Neural progenitor cell (in vitro differentiated cells): ENCODE measurements around the gene KIRREL3. TPM values are rescaled to one million over a fixed set of nuclear protein-coding genes. Genes with fewer than 3 reads are reported as not detected.

ENCODE experiments used
- DNase-seq: peaks from one replicate; pipeline ENCODE4 v3.0.0-alpha.2; 2016; ENCODE audit warnings: low spot score
- H2AFZ ChIP-seq: fragments of 200-600 bp; sonication (generic); replicated peaks from 2 replicates; pipeline ENCODE4 v1.6.1; 2016; ENCODE audit warnings: antibody characterized with exemption
- H3F3A ChIP-seq: fragments of 200-600 bp; sonication (generic); 2 replicates; pipeline ENCODE4 v1.6.1; 2016; ENCODE audit warnings: antibody characterized with exemption, low read depth
- H3K27ac ChIP-seq: fragments of 200-600 bp; sonication (generic); 2 replicates; pipeline ENCODE4 v1.5.1; 2016; ENCODE audit warnings: mild to moderate bottlenecking
- H3K27me3 ChIP-seq: fragments of 200-600 bp; sonication (generic); 2 replicates; pipeline ENCODE4 v1.6.1; 2016; ENCODE audit warnings: mild to moderate bottlenecking, moderate library complexity
- H3K36me3 ChIP-seq: fragments of 200-600 bp; sonication (generic); 2 replicates; pipeline ENCODE4 v1.5.1; 2016
- H3K4me1 ChIP-seq: fragments of 200-600 bp; sonication (generic); 2 replicates; pipeline ENCODE4 v1.6.1; 2016; ENCODE audit warnings: mixed run types
- H3K4me2 ChIP-seq: fragments of 200-600 bp; sonication (generic); 2 replicates; pipeline ENCODE4 v1.6.1; 2016
- H3K4me3 ChIP-seq: fragments of 200-600 bp; sonication (generic); 2 replicates; pipeline ENCODE4 v1.5.1; 2016
- H3K79me2 ChIP-seq: fragments of 200-600 bp; sonication (generic); 2 replicates; pipeline ENCODE4 v1.6.1; 2016; ENCODE audit warnings: low read depth
- H3K9ac ChIP-seq: fragments of 200-600 bp; sonication (generic); 2 replicates; pipeline ENCODE4 v1.6.1; 2016
- H3K9me3 ChIP-seq: fragments of 200-600 bp; sonication (generic); 2 replicates; pipeline ENCODE4 v1.5.1; 2016; ENCODE audit warnings: low read depth
- H4K20me1 ChIP-seq: fragments of 200-600 bp; sonication (generic); 2 replicates; pipeline ENCODE4 v1.6.1; 2016; ENCODE audit warnings: low read depth
- H3K27ac Mint-ChIP-seq: 3 replicates; pipeline ENCODE4 v1.8.0; 2021; ENCODE audit warnings: mixed read lengths
- H3K27me3 Mint-ChIP-seq: 2 replicates; pipeline ENCODE4 v1.8.0; 2022; ENCODE audit warnings: low read depth, mild to moderate bottlenecking, inconsistent platforms, moderate library complexity, mixed read lengths; ENCODE audit not compliant: insufficient read depth
- H3K36me3 Mint-ChIP-seq: 3 replicates; pipeline ENCODE4 v1.8.0; 2021; ENCODE audit warnings: mixed read lengths
- H3K4me1 Mint-ChIP-seq: 3 replicates; pipeline ENCODE4 v1.8.0; 2021; ENCODE audit warnings: mixed read lengths
- H3K4me3 Mint-ChIP-seq: 3 replicates; pipeline ENCODE4 v1.8.0; 2021; ENCODE audit warnings: mild to moderate bottlenecking, moderate library complexity, mixed read lengths
- H3K9me3 Mint-ChIP-seq: 3 replicates; pipeline ENCODE4 v1.8.0; 2020; ENCODE audit warnings: mixed read lengths
- EZH2 ChIP-seq: fragments of 200-600 bp; sonication (generic); IDR thresholded peaks from 2 replicates; pipeline ENCODE4 v1.6.1; 2017; ENCODE audit warnings: antibody characterized with exemption, mild to moderate bottlenecking, moderate library complexity
- EZH2phosphoT487 ChIP-seq: fragments of 200-600 bp; sonication (generic); IDR thresholded peaks from 2 replicates; pipeline ENCODE4 v1.6.1; 2017; ENCODE audit warnings: antibody characterized with exemption
- total RNA-seq: library from RNA; depleted of rRNA; stranded (reverse); fragments of >200 nt; gene quantifications from 2 replicates; pipeline ENCODE4 v1.2.3, GENCODE V29; 2015; ENCODE audit warnings: low replicate concordance
- TF ChIP-seq, protein P1 (sequence below): fragments of 200-600 bp; sonication (generic); IDR thresholded peaks from 2 replicates; pipeline ENCODE4 v1.5.1; 2017; ENCODE audit warnings: antibody characterized with exemption, mild to moderate bottlenecking

KIRREL3 gene
- total RNA-seq, 1 donor from 2014 or later: 1.1 TPM

DNA sequence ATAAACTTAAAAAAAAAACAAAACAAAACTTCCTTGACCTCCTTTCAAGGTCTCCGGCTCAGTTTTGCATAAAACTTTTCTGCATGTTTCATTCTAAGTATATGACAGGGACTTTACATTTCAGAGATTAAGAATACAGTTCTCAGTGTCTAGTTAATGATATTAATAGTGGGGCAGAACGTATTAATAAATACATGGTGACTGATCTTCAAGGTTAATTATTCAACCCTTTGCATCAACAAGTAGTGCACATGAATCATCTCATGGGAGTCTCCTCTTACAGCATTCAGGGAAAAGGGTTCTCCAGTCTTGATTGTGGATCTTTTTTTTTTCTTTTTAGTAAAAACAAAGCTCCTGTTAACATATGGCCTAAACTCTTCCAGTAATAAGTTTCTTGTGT, 146.8 kb downstream of the KIRREL3 start:
- no peaks in the 10 kb centered on the region for H3F3A ChIP-seq
- no peaks in the 10 kb centered on the region for H3K4me1 ChIP-seq
- Mint-ChIP-seq H3K4me1 (no peaks in the 10 kb centered on the region), H3K36me3 (peaks cover 2% of the 10 kb centered on the region), H3K27me3 (peaks cover 2% of the 10 kb centered on the region), H3K9me3 (no peaks in the 10 kb centered on the region), H3K27ac (no peak overlapping the region), H3K4me3 (no peak overlapping the region)
- H3K27me3 ChIP-seq: no peaks in the 10 kb centered on the region
- H4K20me1 ChIP-seq: no peaks in the 10 kb centered on the region
- H3K27ac ChIP-seq: no peak overlapping the region
- no peaks in the 10 kb centered on the region for H3K36me3 ChIP-seq
- no peak overlapping the region for H3K4me2 ChIP-seq
- no peak for DNase-seq
- no peak overlapping the region for H3K9ac ChIP-seq
- H3K4me3 ChIP-seq: no peak overlapping the region
- TF ChIP-seq EZH2 (no peak), EZH2phosphoT487 (no peak)
- TF ChIP-seq, protein P1, sequence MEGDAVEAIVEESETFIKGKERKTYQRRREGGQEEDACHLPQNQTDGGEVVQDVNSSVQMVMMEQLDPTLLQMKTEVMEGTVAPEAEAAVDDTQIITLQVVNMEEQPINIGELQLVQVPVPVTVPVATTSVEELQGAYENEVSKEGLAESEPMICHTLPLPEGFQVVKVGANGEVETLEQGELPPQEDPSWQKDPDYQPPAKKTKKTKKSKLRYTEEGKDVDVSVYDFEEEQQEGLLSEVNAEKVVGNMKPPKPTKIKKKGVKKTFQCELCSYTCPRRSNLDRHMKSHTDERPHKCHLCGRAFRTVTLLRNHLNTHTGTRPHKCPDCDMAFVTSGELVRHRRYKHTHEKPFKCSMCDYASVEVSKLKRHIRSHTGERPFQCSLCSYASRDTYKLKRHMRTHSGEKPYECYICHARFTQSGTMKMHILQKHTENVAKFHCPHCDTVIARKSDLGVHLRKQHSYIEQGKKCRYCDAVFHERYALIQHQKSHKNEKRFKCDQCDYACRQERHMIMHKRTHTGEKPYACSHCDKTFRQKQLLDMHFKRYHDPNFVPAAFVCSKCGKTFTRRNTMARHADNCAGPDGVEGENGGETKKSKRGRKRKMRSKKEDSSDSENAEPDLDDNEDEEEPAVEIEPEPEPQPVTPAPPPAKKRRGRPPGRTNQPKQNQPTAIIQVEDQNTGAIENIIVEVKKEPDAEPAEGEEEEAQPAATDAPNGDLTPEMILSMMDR: no peak
- no peak overlapping the region for H2AFZ ChIP-seq
- no peaks in the 10 kb centered on the region for H3K9me3 ChIP-seq
- no peaks in the 10 kb centered on the region for H3K79me2 ChIP-seq

- Histone ChIP-seq H2AFZ (no peak overlapping the region), H3K27me3 (no peaks in the 10 kb centered on the region), H3K4me1 (no peaks in the 10 kb centered on the region), H3K4me3 (no peak overlapping the region), H3K79me2 (no peaks in the 10 kb centered on the region), H3K9me3 (peaks cover 5% of the 10 kb centered on the region), H3K9ac (no peak overlapping the region), H3F3A (no peaks in the 10 kb centered on the region), H3K27ac (no peak overlapping the region), H4K20me1 (no peaks in the 10 kb centered on the region), H3K4me2 (no peak overlapping the region), H3K36me3 (no peaks in the 10 kb centered on the region)
- peaks cover 8% of the 10 kb centered on the region for H3K9me3 Mint-ChIP-seq
- no peak for DNase-seq
- H3K27ac Mint-ChIP-seq: no peak overlapping the region
- H3K4me3 Mint-ChIP-seq: no peak overlapping the region
- TF ChIP-seq EZH2phosphoT487 (no peak), EZH2 (no peak)
- TF ChIP-seq, protein P1: no peak
- peaks cover 19% of the 10 kb centered on the region for H3K4me1 Mint-ChIP-seq
- peaks cover 2% of the 10 kb centered on the region for H3K27me3 Mint-ChIP-seq
- H3K36me3 Mint-ChIP-seq: no peaks in the 10 kb centered on the region
Measured at GRCh38 chr11:126844789-126845188, 155.8 kb downstream of the KIRREL3 start.

DNA sequence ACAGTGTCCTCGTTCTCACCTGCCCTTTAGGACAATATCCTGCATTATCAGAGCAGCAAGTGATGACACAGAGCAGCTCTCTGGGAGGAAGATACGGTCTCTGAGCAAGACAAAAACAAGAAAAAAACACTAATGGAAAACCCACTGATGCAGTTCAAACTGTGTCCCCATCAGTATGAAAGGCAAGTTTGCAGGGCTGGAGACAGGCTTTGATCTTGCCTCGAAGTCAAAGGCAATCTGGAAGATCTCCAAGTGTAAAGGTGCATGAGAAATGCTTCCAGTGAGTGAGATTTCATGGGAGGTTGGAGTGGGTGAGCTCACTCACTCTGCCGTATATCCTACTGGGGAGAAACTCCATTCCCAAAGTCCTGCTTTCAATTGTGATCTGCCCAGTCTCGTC, 157.5 kb downstream of the KIRREL3 start:
- Histone ChIP-seq H3K27ac (no peak overlapping the region), H3K9ac (no peak overlapping the region), H3F3A (no peaks in the 10 kb centered on the region), H3K9me3 (peaks cover 5% of the 10 kb centered on the region), H3K4me1 (no peaks in the 10 kb centered on the region), H3K36me3 (no peaks in the 10 kb centered on the region), H3K79me2 (no peaks in the 10 kb centered on the region), H2AFZ (no peak overlapping the region), H3K4me3 (no peak overlapping the region), H3K27me3 (no peaks in the 10 kb centered on the region), H4K20me1 (no peaks in the 10 kb centered on the region), H3K4me2 (no peak overlapping the region)
- no peaks in the 10 kb centered on the region for H3K36me3 Mint-ChIP-seq
- H3K4me1 Mint-ChIP-seq: peaks cover 23% of the 10 kb centered on the region
- H3K27ac Mint-ChIP-seq: no peak overlapping the region
- no peak overlapping the region for H3K4me3 Mint-ChIP-seq
- DNase-seq: no peak
- peaks cover 2% of the 10 kb centered on the region for H3K27me3 Mint-ChIP-seq
- TF ChIP-seq, protein P1: no peak
- no peak for TF ChIP-seq EZH2phosphoT487
- TF ChIP-seq EZH2: no peak
- peaks cover 8% of the 10 kb centered on the region for H3K9me3 Mint-ChIP-seq

GRCh38 chr11:126841999-126842398, 158.6 kb downstream of the KIRREL3 start:
- H3K4me2 ChIP-seq: no peak overlapping the region
- Mint-ChIP-seq H3K27me3 (peaks cover 2% of the 10 kb centered on the region), H3K9me3 (peaks cover 8% of the 10 kb centered on the region), H3K27ac (peak overlapping the region; percentile 42), H3K4me1 (peaks cover 23% of the 10 kb centered on the region), H3K36me3 (no peaks in the 10 kb centered on the region), H3K4me3 (no peak overlapping the region)
- DNase-seq: no peak
- H3K27me3 ChIP-seq: no peaks in the 10 kb centered on the region
- no peak overlapping the region for H3K27ac ChIP-seq
- H3F3A ChIP-seq: no peaks in the 10 kb centered on the region
- H2AFZ ChIP-seq: no peak overlapping the region
- peaks cover 5% of the 10 kb centered on the region for H3K9me3 ChIP-seq
- H3K4me3 ChIP-seq: no peak overlapping the region
- H3K9ac ChIP-seq: no peak overlapping the region
- no peaks in the 10 kb centered on the region for H3K79me2 ChIP-seq
- H3K4me1 ChIP-seq: no peaks in the 10 kb centered on the region
- no peaks in the 10 kb centered on the region for H3K36me3 ChIP-seq
- TF ChIP-seq EZH2 (no peak), EZH2phosphoT487 (no peak)
- TF ChIP-seq, protein P1: no peak
- H4K20me1 ChIP-seq: no peaks in the 10 kb centered on the region
